Raji (cell line): ENCODE data around the gene IFITM5.
A peak's percentile ranks its signal among the peaks of the same experiment; 100 is the strongest.
"Not testable (repeated sequence)": the region's sequence is repeated elsewhere in the genome, so short reads cannot be mapped to it uniquely, and the experiment has no call there.

Experiments
- POLR2A ChIP-seq: IDR thresholded peaks from 2 replicates; pipeline ENCODE4 v1.6.1; 2011; ENCODE audit warnings: low read depth, low read length, control low read depth; ENCODE audit not compliant: insufficient read depth

The IFITM5 gene

DNA sequence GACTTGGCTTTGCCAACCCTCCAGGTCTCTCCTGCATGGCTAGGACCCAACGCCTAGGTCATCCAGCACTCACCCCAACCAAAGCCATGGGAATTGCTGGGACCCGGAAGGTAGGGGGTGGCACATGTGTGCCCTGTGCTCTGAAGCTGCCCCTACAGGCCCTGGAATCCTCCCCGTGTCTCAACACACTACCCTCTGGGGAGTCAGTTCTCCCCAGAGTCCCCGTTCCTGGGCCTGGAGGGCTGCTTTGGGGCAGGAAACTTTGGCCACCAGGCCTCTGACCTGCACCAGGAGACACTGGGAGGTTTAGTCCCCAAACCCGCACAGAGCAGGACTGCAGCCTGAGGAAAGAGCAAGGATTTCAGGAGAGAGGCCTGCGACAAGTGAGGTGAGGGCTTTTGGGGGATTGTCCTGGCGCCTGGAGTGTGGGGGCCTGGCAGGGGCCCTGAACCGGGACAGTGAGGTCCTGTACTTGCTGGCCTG lies 14.0 kb upstream of the IFITM5 start:
- no peak for TF ChIP-seq POLR2A

DNA sequence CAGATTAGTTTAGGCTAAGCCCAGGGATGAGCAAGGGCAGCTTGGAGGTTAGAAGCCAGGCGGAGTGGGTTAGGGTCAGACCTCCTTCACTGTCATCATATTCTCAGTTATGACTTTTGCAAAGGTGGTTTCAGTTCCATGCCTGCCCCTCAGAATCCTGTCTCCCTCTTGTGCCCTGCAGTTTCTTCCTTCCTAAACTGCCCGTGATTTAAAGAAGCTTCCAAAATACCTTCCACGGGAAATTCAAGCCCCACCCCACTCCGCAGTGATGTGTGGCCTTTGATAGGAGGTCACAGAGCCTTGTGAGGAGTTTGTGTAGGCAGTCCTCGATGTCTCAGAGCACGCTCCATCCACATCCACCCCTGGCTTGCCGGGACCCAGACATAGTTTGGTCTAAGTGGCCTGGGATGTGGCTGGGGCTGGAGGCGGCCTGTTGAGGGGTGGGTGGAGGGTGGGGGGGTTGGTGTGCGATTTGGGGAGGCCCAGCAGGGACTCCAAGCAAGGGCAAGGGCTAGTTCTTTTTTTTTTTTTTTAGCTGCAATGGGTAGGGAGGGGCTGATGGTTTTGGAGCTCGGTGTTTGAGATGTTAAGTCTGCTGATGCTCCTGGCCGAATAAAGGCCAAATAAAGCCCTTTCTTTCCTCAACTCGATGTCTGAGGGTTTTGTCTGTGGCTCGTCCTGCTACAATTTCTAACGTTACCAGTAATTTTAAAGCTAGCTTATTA lies 12.9 kb upstream of the IFITM5 start:
- no peak for TF ChIP-seq POLR2A

DNA sequence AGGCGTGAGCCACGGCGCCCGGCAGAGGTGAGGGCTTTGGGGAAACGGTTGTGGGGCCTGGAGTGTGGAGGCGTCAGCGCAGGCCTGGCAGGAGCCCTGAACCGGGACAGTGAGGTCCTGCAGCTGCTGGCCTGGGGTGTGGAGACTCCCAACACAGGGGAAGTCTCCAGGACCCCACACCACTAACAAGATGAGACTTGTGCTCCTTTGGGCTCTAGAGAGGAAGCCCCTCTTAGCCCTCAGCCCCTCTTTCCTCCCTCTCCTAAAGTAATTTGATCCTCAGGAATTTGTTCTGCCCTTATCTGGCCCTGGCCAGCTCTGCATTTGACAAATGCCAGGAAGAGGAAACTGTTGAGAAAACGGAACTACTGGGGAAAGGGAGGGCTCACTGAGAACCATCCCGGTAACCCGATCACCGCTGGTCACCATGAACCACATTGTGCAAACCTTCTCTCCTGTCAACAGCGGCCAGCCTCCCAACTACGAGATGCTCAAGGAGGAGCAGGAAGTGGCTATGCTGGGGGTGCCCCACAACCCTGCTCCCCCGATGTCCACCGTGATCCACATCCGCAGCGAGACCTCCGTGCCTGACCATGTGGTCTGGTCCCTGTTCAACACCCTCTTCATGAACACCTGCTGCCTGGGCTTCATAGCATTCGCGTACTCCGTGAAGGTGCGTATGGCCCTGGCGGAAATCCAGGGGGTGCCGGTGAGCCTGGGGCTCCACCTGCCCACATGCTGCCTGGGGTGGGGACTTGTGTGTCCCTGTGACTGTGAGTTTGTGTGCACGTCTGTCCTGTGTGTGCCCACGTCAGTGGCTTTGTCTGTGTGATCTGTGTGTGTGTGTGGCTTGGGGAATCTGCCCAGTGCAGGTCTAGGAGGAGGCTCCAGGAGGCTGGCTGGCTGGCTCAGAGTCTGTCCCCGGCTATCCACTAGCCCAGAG lies 8.7 kb upstream of the IFITM5 start, which contains the start of gene IFITM2:
Gene IFITM2 (plus strand): TSS at position 51 of the 943 bp plus-strand sequence. CDS start 377 bp downstream, at position 428.
- TF ChIP-seq POLR2A = not testable (repeated sequence)

DNA sequence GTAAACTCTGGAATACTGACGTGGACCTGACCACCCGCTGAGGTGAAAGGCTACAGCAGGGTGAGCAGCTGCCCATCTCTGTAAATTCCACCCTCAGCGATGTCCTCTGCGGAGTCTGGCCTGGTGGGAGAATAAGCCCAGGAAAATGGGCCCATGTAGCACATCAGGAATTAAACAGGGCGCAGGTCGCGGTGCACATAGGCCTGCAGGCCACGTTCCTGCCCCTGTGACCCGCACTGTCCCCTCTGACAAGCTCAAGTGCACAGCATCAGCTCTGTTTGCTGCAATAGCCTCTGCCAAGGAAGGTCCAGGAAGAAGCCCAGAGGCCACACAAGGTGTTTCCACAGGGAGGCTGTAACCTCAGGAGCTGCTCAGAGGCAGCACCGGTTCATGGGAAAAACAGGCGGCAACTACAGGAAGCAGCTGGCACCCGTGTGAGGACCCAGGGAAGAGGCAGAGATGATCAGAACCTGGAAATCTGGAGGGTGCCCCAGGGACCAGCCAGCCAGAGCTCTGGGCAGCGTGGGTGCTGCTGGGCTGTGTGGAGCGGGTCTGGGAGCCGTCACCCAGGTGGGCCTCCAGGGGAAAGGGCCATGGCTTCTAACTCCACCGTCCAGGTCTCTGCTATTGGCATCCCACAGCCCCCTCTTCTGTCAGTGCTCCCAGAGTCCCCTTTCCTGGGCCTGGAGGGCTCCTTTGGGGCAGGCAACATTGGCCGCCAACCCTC lies 7.5 kb upstream of the IFITM5 start:
- TF ChIP-seq POLR2A = no peak

DNA sequence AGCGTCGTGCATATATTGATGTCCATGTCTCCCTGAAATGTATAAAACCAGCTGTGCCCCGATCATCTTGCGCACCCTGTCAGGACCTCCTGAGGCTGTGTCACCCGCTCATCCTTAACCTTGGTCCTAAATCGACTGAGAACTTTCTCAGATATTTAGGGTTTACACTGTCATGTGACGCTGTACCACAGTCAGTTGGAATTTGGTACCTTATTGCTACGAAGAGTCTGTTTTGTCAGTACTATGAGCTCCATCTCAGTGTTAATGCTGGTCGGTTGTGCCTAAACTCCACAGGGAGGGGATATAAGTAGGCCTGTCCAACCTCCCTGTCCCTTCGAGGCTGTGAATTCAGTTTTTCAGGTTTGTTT lies 6.5 kb upstream of the IFITM5 start:
- TF ChIP-seq POLR2A = no peak

DNA sequence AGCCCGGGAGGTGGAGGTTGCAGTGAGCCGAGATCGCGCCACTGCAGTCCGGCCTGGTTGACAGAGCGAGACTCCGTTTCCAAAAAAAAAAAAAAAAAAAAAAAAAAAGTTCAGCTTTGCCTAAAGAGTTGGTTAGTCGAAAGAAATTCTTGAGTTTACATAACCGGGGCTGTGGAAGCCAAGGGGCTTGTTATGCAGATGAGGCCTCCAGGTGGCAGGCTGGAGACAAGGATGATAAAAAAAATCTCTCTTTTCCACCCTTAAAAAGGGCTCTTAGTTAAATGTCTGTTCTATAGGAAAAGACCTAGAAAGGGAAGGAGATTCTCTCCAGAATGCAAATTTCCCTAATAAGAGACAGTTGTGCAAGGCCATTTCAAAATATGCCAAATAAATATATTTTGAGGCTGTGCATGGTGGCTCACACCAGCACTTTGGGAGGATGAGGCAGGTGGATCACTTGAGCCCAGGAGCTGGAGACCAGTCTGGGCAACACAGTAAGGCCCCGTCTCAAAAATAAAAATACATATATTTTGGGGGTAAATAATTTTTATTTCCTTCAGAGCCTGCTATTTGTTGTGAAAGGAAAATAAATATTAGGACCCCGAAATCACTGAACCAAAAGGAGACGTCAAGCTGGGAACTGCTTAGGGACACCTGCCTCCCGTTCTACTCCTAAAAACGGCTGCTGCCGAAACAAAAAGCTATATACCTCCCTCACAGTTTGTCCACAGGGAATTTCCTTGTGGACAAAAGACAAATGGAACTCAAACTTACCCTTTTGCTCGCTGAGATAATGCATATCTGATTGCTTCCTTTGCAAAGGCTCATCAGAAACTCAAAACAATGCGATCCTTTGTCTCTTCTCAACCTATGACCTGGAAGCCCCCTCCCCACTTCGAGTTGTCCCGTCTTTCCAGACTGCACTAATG lies 5.9 kb upstream of the IFITM5 start:
- TF ChIP-seq POLR2A = no peak

DNA sequence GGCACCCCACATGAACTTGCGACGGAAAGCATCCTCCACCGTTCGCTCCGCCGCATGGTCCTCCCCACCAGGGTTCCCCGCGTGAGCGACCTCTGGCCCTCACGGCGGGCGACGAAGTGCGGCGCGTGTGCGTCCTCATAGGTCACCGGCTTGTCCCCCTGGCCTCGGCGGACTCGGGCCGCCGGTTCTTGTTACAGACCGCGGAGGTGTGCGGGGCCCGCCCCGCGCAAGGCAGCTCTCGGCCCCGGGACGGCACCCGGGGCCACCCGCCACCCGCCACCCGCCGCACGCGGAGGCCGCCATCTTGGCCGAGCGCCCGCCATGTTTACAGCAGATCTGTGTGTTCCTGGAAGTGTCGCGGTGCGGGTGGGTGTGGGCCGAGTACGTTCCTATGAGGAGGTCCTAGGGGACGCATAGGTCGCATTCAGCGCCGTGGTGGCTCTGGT lies 4.8 kb upstream of the IFITM5 start:
- no peak for TF ChIP-seq POLR2A

DNA sequence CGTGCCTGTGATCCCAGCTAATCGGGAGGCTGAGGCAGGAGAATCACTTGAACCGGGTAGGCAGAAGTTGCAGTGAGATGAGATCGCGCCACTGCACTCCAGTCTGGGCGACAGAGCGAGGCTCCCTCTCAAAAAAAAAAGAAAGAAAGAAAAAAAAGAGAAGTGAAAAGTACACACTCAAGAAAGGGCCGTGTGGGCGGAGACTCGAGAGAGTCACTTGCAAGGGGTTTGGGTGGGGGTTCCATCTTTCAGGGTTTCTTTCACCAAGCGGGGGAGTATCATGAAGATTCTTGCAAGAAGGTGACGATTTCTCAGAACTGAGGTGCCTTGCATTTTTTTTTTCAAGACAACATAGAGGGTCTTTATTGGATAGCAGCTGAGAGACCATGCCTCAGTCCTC lies 4.0 kb upstream of the IFITM5 start:
- TF ChIP-seq POLR2A = no peak

DNA sequence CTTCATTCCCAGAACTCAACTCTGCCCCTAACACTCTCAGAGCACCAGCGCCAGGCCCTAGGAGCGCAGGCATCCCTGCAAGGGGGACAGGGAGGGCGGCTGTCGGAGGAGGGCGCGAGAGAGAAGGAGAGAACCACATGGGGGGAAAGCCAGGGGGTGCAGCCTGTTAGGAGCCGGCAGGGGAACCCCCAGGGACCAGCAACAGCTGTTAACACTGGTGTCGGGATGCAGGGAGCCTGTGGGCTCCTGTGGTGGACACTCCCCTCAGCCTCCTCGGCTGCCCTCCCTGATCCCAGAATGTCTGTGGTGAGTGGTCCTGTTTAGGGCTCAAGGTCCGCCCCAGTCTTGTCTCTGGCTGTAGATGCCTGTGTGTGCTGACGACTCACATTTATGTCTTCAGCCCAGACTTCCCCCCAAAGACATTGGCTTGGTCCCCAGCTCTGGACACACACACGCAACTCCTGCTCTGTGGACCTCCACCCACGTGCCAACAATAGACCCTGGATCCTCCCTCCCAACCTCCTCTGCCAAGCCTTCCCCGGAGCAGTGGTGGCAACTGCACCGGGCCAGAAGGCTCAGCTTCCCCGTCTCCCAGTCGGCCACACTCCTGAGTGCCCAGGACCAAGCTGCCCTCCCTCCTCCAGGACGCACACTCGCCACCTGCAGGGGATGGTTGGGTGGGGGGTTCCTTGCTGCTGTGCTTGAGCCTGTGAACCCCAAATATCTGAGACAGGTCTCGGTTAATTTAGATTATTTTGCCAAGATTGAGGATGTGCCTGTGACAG lies 817 bp upstream of the IFITM5 start:
- TF ChIP-seq POLR2A = no peak

DNA sequence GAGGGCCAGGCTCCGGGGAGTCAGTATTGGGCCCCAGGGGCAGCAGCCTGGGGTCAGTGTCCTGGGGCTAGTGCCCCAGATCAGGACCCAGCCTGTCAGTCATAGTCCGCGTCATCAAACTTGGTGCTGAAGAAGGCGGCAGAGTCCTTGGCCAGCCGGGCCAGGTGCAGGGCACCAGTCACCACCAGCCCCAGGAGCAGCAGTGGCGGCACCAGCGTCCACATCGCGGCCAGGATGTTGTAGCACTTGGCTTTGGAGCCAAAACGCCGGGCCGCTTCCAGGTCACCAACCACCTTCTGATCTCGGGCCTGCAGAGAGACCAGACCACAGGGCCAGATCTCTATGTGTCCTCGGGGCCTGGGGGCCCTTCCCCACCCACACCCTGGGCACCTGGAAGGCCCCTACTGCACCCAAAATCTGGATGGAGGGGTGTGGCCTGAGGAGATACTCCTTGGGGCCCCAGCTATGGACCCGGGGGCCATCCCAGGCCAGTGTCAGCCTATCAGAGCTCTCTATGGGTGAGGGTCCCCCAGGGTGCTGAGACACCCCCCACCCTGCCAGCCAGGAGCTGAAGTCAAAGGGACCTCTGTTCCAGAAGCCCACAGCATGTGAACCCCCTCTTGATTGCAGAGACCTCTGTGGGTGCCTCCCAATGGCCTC lies 790 bp downstream of the IFITM5 start:
- TF ChIP-seq POLR2A = peak; percentile 14; the same call in 1 of the 2 replicates

DNA sequence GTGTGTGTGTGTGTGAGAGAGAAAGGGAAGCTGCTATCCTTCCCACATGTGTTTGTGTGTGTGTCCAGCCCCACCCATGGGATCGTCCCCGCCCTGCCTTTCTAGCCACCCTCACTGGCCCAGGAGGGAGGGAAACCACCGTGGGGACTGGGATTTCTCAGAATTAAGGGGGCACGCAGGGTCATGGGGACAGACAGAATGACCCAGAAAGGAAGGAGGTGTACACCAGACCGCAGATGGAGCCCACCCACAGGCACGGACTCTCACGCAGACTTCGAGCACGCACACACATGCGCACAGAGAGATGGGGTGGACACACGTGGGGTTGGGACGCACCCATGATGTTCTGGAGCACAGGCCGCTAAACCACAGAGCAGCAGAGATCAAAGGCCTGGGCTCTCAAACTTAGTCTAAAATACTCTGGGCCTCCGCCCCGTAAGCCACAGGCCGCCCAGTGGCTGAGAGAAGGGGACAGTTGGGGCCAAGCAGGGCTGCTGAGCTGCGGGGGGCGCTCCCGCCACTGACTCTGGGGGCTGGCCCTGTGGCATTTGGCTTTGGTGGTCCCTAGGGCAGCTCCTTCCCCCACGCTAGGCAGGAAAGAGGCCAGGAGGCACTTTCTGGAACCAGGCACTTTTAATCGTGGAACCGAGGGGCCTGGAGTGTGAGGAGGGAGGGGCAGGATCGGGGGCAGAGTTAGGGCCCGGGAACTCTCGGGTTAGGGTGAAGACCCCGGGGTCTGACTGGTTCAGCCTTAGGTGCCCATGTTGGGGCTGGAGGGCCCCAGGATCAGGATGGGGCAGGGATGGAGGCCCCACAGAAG lies 1.5 kb downstream of the IFITM5 start:
- TF ChIP-seq POLR2A = peak; percentile 24; the same call in 1 of the 2 replicates

DNA sequence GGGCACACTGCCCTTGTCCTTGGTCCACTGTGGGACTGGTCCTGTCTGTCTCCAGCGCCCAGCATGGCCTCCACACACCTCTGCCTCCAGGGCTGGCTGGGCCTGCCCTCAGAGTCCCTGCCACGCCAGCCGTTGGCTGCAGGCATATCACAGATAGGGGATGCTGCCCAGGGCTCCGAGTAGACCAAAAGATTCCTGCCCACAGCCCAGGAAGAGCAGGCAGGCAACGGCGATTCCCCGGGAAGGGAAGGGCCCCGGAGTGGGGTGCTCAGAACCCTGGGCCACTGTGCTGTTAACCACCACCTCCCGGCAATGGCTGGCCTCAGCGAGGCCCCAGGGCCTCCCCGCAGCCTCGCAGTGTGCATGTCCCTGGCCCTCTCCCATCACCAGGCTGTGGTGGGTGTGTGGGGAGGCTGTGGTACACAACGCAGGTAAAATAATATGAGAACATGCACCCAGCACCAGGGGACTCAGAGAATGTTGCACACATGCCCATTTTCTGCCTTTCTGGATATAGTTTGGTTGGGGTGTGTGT lies 2.2 kb downstream of the IFITM5 start:
- no peak for TF ChIP-seq POLR2A
